T-helper 9 cell (primary cell): ENCODE data around the gene ZNF804B.

ENCODE experiments used
- DNase-seq: peaks from one replicate; pipeline ENCODE4 v3.0.0-alpha.2; 2020

Gene ZNF804B

GRCh38 chr7:88985295-88985694 lies 225.8 kb downstream of the ZNF804B start:
- DNase-seq, result no peak

- no peak for DNase-seq
These were observed 241.8 kb downstream of the ZNF804B start for GRCh38 chr7:89001306-89001705.

- no peak for DNase-seq
These were observed 243.8 kb downstream of the ZNF804B start for GRCh38 chr7:89002981-89003956.

GRCh38 chr7:89012016-89012415 lies 252.5 kb downstream of the ZNF804B start:
- DNase-seq, result no peak

- no peak for DNase-seq
These were observed 258.2 kb downstream of the ZNF804B start for GRCh38 chr7:89017695-89018094.

GRCh38 chr7:89021741-89022140 lies 262.2 kb downstream of the ZNF804B start:
- no peak for DNase-seq

- no peak for DNase-seq
These were observed 263.7 kb downstream of the ZNF804B start for GRCh38 chr7:89023206-89023605.

GRCh38 chr7:89023877-89024276 lies 264.4 kb downstream of the ZNF804B start:
- no peak for DNase-seq

- DNase-seq, result no peak
These were observed 268.3 kb downstream of the ZNF804B start for GRCh38 chr7:89027781-89028180.

GRCh38 chr7:89028319-89028718 lies 268.8 kb downstream of the ZNF804B start:
- no peak for DNase-seq

GRCh38 chr7:89029864-89030263 lies 270.4 kb downstream of the ZNF804B start:
- no peak for DNase-seq

GRCh38 chr7:89041240-89041639 lies 281.7 kb downstream of the ZNF804B start:
- no peak for DNase-seq

- DNase-seq, result no peak
These were observed 283.4 kb downstream of the ZNF804B start for GRCh38 chr7:89042940-89043339.

GRCh38 chr7:89049043-89049442 lies 289.5 kb downstream of the ZNF804B start:
- DNase-seq, result no peak

- no peak for DNase-seq
These were observed 293.6 kb downstream of the ZNF804B start for GRCh38 chr7:89053130-89053529.

GRCh38 chr7:89054361-89054760 lies 294.9 kb downstream of the ZNF804B start:
- no peak for DNase-seq

- no peak for DNase-seq
These were observed 300.7 kb downstream of the ZNF804B start for GRCh38 chr7:89060234-89060633.

GRCh38 chr7:89064831-89065230 lies 305.3 kb downstream of the ZNF804B start:
- DNase-seq, result no peak

- no peak for DNase-seq
These were observed 307.5 kb downstream of the ZNF804B start for GRCh38 chr7:89067048-89067447.

GRCh38 chr7:89072081-89072480 lies 312.6 kb downstream of the ZNF804B start:
- DNase-seq, result no peak

GRCh38 chr7:89073776-89074175 lies 314.3 kb downstream of the ZNF804B start:
- DNase-seq, result no peak

- no peak for DNase-seq
These were observed 318.5 kb downstream of the ZNF804B start for GRCh38 chr7:89077992-89078391.

GRCh38 chr7:89085580-89085979 lies 326.1 kb downstream of the ZNF804B start:
- DNase-seq, result no peak

GRCh38 chr7:89091550-89091949 lies 332.1 kb downstream of the ZNF804B start:
- DNase-seq, result no peak

- DNase-seq, result no peak
These were observed 334.8 kb downstream of the ZNF804B start for GRCh38 chr7:89094269-89094668.
